Vagina (tissue), 2 donors: Measurements from ENCODE around the gene TNFSF10. TPM values are rescaled to one million over a fixed set of nuclear protein-coding genes. Genes with fewer than 3 reads are reported as not detected.
"Not testable (repeated sequence)": the region's sequence is repeated elsewhere in the genome, so short reads cannot be mapped to it uniquely, and the experiment has no call there.

Experiments used
- DNase-seq, 2 donors: peaks; one replicate each; pipeline ENCODE4 v3.0.0-alpha.2; 2017; ENCODE audit errors: extremely low spot score in 2 of 2
- H3K27ac ChIP-seq: fragments of 200-600 bp; sonication (generic); one replicate; pipeline ENCODE4 v1.5.1; 2019
- H3K27me3 ChIP-seq: fragments of 200-600 bp; sonication (generic); one replicate; pipeline ENCODE4 v1.5.1; 2019
- H3K36me3 ChIP-seq, 2 donors: fragments of 200-600 bp; sonication (generic); one replicate each; pipeline ENCODE4 v1.5.1; 2017 to 2019
- H3K4me1 ChIP-seq: fragments of 200-600 bp; sonication (generic); one replicate; pipeline ENCODE4 v1.5.1; 2019
- H3K4me3 ChIP-seq, 2 donors: fragments of 200-600 bp; sonication (generic); 1 replicate in 1 of 2; 2 replicates in 1 of 2; pipeline ENCODE4 v1.5.1; 2016 to 2019
- H3K9me3 ChIP-seq: fragments of 200-600 bp; sonication (generic); one replicate; pipeline ENCODE4 v1.5.1; 2019
- CTCF ChIP-seq, 3 experiments: fragments of 450-650 bp in 2 of 3; fragments of 200-600 bp in 1 of 3; sonication (generic) in 1 of 3; IDR thresholded peaks; one replicate each; pipeline ENCODE4 v1.5.1; 2017 to 2019; ENCODE audit warnings: antibody characterized with exemption in 3 of 3, mild to moderate bottlenecking in 2 of 3, moderate library complexity in 2 of 3
- POLR2A ChIP-seq, 2 donors: fragments of 450-650 bp; IDR thresholded peaks; one replicate each; pipeline ENCODE4 v1.6.1; 2017; ENCODE audit warnings: antibody characterized with exemption in 2 of 2, mild to moderate bottlenecking in 2 of 2, moderate library complexity in 2 of 2
- POLR2AphosphoS5 ChIP-seq, 2 donors: sonication (generic); formaldehyde crosslinking; IDR thresholded peaks; one replicate each; pipeline ENCODE4 v1.9.0; 2017; ENCODE audit warnings: antibody characterized with exemption in 2 of 2, mild to moderate bottlenecking in 2 of 2, low read depth in 1 of 2; ENCODE audit not compliant: insufficient read depth in 1 of 2
- intact Hi-C: fragments of 100-400 bp; cut with DNase I; formaldehyde crosslinking; loops from one replicate; pipeline ENCODE4 v1.15.1; 2023
- total RNA-seq: library from RNA; depleted of rRNA; stranded (reverse); fragments of >200 nt; gene quantifications from one replicate; pipeline ENCODE4 v1.2.3, GENCODE V29; 2016

The TNFSF10 gene
- total RNA-seq = 92.8 TPM

GRCh38 chr3:172522871-172523818 is at the start of gene TNFSF10:
TNFSF10 (minus strand) TSS chr3:172523430; CDS start chr3:172523384, 46 bp downstream.
- Histone ChIP-seq H3K9me3 (no peaks in the 10 kb centered on the region), H3K27ac (peak within 1 kb of the TSS; percentile 85), H3K36me3 (no peaks in the 10 kb centered on the region), H3K4me3 (peak within 1 kb of the TSS; percentile 58 to 60), H3K4me1 (peaks cover 37% of the 10 kb centered on the region), H3K27me3 (no peaks in the 10 kb centered on the region)
- intact Hi-C loops = no loop called here
- DNase-seq = no peak
- TF ChIP-seq POLR2A (IDR thresholded peaks at IDR 0.05) (peak in 1 of 2 donors; percentile 34), POLR2AphosphoS5 (IDR thresholded peaks at IDR 0.05; ENCODE audit: insufficient read depth in 1 of 2, low read depth in 1 of 2) (peak; percentile 63 to 80), CTCF (IDR thresholded peaks at IDR 0.05) (no peak)

- peaks cover 8% of the 10 kb centered on the region for H3K4me1 ChIP-seq
- no peak for TF ChIP-seq CTCF (IDR thresholded peaks at IDR 0.05)
- TF ChIP-seq POLR2A (IDR thresholded peaks at IDR 0.05) = no peak
- TF ChIP-seq POLR2AphosphoS5 (IDR thresholded peaks at IDR 0.05; ENCODE audit: insufficient read depth in 1 of 2, low read depth in 1 of 2) = no peak
- no peak for DNase-seq
- H3K27me3 ChIP-seq = no peaks in the 10 kb centered on the region
- no peaks in the 10 kb centered on the region for H3K9me3 ChIP-seq
- H3K27ac ChIP-seq = no peak overlapping the region
- H3K4me3 ChIP-seq = no peak overlapping the region
- intact Hi-C loops = no loop called here
- no peaks in the 10 kb centered on the region for H3K36me3 ChIP-seq
These were observed 46.1 kb upstream of the TNFSF10 start for GRCh38 chr3:172569128-172570008.

GRCh38 chr3:172568701-172569100 is 45.5 kb upstream of the TNFSF10 start:
- Histone ChIP-seq H3K27ac (no peak overlapping the region), H3K36me3 (no peaks in the 10 kb centered on the region), H3K27me3 (no peaks in the 10 kb centered on the region), H3K4me3 (no peak overlapping the region), H3K9me3 (no peaks in the 10 kb centered on the region), H3K4me1 (peaks cover 15% of the 10 kb centered on the region)
- no peak for DNase-seq
- intact Hi-C loops = no loop called here
- TF ChIP-seq POLR2AphosphoS5 (IDR thresholded peaks at IDR 0.05; ENCODE audit: insufficient read depth in 1 of 2, low read depth in 1 of 2) (no peak), CTCF (IDR thresholded peaks at IDR 0.05) (no peak), POLR2A (IDR thresholded peaks at IDR 0.05) (no peak)

GRCh38 chr3:172566785-172567184 is 43.6 kb upstream of the TNFSF10 start:
- DNase-seq, H3K9me3 ChIP-seq, intact Hi-C loops, H3K27me3 ChIP-seq, H3K36me3 ChIP-seq, H3K4me3 ChIP-seq, H3K27ac ChIP-seq: not testable (repeated sequence)
- peaks cover 34% of the 10 kb centered on the region for H3K4me1 ChIP-seq

GRCh38 chr3:172564499-172564898 is 41.3 kb upstream of the TNFSF10 start:
- intact Hi-C loops = no loop called here
- TF ChIP-seq CTCF (IDR thresholded peaks at IDR 0.05) = no peak
- no peak for TF ChIP-seq POLR2A (IDR thresholded peaks at IDR 0.05)
- TF ChIP-seq POLR2AphosphoS5 (IDR thresholded peaks at IDR 0.05; ENCODE audit: insufficient read depth in 1 of 2, low read depth in 1 of 2) = no peak
- Histone ChIP-seq H3K4me1 (peaks cover 50% of the 10 kb centered on the region), H3K27ac (peak overlapping the region; percentile 83), H3K4me3 (no peak overlapping the region), H3K36me3 (no peaks in the 10 kb centered on the region), H3K27me3 (no peaks in the 10 kb centered on the region), H3K9me3 (no peaks in the 10 kb centered on the region)
- DNase-seq = no peak
